Panc1 (cell line): ENCODE results near the gene TNS2. TPM values are rescaled to one million over a fixed set of nuclear protein-coding genes. Genes with fewer than 3 reads are reported as not detected.
A peak's percentile ranks its signal among the peaks of the same experiment; 100 is the strongest.
"Not testable (repeated sequence)": the region's sequence is repeated elsewhere in the genome, so short reads cannot be mapped to it uniquely, and the experiment has no call there.

Experiments used
- ATAC-seq: fragments of 200-7000 bp; cut with Tn5 transposase; 2 replicates; pipeline ENCODE4 v1.9.1; 2020; ENCODE audit warnings: mild to moderate bottlenecking, moderate library complexity
- BruUV-seq: library from RNA; stranded (reverse); fragments of 400-500 nt; replicated peaks from 2 replicates; lab custom pipeline; 2021; lab: Mats Ljungman, UMichigan
- CTCF ChIA-PET: fragments of 300-600 bp; sonication (Branson Sonifier 250); formaldehyde crosslinking; loops from one replicate; lab custom pipeline; 2022; ENCODE audit warnings: antibody characterized with exemption; lab: Charles Lee
- POLR2A ChIA-PET: fragments of 300-600 bp; sonication (Branson Sonifier 250); formaldehyde crosslinking; loops from one replicate; lab custom pipeline; 2022; ENCODE audit warnings: antibody characterized with exemption; lab: Charles Lee
- DNase-seq: peaks from one replicate; pipeline ENCODE4 v3.0.0-alpha.2; 2010; ENCODE audit warnings: low read depth, low spot score
- H3K27ac ChIP-seq: 2 replicates; pipeline ENCODE4 v1.5.1; 2011; ENCODE audit warnings: mild to moderate bottlenecking, low read length, inconsistent platforms
- H3K27me3 ChIP-seq: fragments of 200-500 bp; sonication (Bioruptor generic); 2 replicates; pipeline ENCODE4 v1.6.0; 2014; ENCODE audit warnings: low read length, inconsistent platforms; ENCODE audit not compliant: control insufficient read depth, insufficient read depth
- H3K36me3 ChIP-seq: fragments of 200-500 bp; sonication (Bioruptor generic); 2 replicates; pipeline ENCODE4 v1.5.1; 2014; ENCODE audit warnings: inconsistent platforms, mild to moderate bottlenecking, low read length, moderate library complexity; ENCODE audit not compliant: control insufficient read depth, insufficient read depth
- H3K4me1 ChIP-seq: 2 replicates; pipeline ENCODE4 v1.5.1; 2011; ENCODE audit warnings: inconsistent platforms, mild to moderate bottlenecking, low read length, moderate library complexity; ENCODE audit not compliant: control insufficient read depth, insufficient read depth
- H3K4me3 ChIP-seq, 2 experiments: 2 replicates each; pipeline ENCODE4 v1.5.1; 2011 to 2012; ENCODE audit warnings: low read depth in 2 of 2, low read length in 2 of 2, mild to moderate bottlenecking in 2 of 2, inconsistent platforms in 1 of 2, moderate library complexity in 1 of 2
- H3K9me3 ChIP-seq: fragments of 200-500 bp; sonication (Bioruptor generic); 2 replicates; pipeline ENCODE4 v1.5.1; 2014; ENCODE audit warnings: low read depth, mild to moderate bottlenecking, inconsistent platforms, low read length, moderate library complexity; ENCODE audit not compliant: control insufficient read depth, insufficient read depth
- POLR2AphosphoS5 ChIP-seq: IDR thresholded peaks from 2 replicates; pipeline ENCODE4 v1.6.1; 2012; ENCODE audit warnings: mild to moderate bottlenecking, low read depth, low read length, moderate library complexity
- SIN3A ChIP-seq: IDR thresholded peaks from 2 replicates; pipeline ENCODE4 v1.6.1; 2012; ENCODE audit warnings: low read depth, mild to moderate bottlenecking, low read length, moderate library complexity, borderline replicate concordance; ENCODE audit not compliant: insufficient read depth
- TCF7L2 ChIP-seq: IDR thresholded peaks from 2 replicates; pipeline ENCODE4 v1.6.1; 2011; ENCODE audit warnings: mild to moderate bottlenecking, low read depth, low read length, inconsistent platforms
- in situ Hi-C: cut with HindIII; loops from 2 replicates; pipeline ENCODE4 v1.10.0; 2016; ENCODE audit warnings: low sequenced_read_pairs, low pct_unique_long_range_greater_than_20kb
- intact Hi-C: fragments of 100-400 bp; cut with micrococcal nuclease; formaldehyde crosslinking; loops from one replicate; pipeline ENCODE4 v1.10.0; 2022; ENCODE audit not compliant: unreplicated experiment
- total RNA-seq: library from RNA; stranded (reverse); gene quantifications from one replicate; pipeline ENCODE4 v1.2.1, GENCODE V29; 2021; ENCODE audit not compliant: unreplicated experiment
- TF ChIP-seq, protein P1 (sequence below): fragments of 450-650 bp; IDR thresholded peaks from 2 replicates; pipeline ENCODE4 v1.5.1; 2017; ENCODE audit warnings: mild to moderate bottlenecking
- TF ChIP-seq, protein P2 (sequence below), 2 experiments: IDR thresholded peaks; 2 replicates each; pipeline ENCODE4 v1.6.1; 2011 to 2012; ENCODE audit warnings: low read depth in 2 of 2, control low read depth in 1 of 2, low read length in 1 of 2, mild to moderate bottlenecking in 1 of 2, moderate library complexity in 1 of 2; ENCODE audit not compliant: insufficient read depth in 1 of 2

Gene TNS2
- total RNA-seq, 1 experiment from 2014 or later, result 48.1 TPM

DNA sequence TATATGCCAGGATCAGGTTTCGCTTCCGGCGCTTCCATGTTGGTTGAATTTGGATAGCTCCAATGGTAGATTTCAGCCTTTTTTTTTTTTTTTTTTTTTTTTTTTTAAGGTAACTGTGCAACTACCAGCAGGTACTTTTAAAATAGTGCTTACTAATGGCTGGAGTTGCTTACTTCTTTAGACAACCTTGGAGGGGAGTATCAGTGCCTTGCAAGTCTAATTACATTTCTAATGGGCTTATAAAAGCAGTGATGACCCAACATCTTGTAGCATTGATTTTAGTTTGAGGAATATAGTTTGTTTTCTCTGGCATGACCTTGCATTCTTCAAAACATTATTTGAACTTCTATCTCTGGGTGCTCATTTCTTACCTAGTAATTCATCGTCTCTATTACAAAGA lies 42.5 kb upstream of the TNS2 start:
- peaks cover 40% of the 10 kb centered on the region for H3K4me1 ChIP-seq
- in situ Hi-C loops, result no loop called here
- peak overlapping the region; percentile 91 to 97 for H3K4me3 ChIP-seq
- DNase-seq (no peak), ATAC-seq (no peak)
- no peaks in the 10 kb centered on the region for H3K9me3 ChIP-seq
- H3K36me3 ChIP-seq, result peaks cover 20% of the 10 kb centered on the region
- CTCF ChIA-PET, result interaction anchor here (0.6 to 1.0 kb wide), 2 partner anchors 26 to 51 kb away, joined by 6 to 11 read pairs; no protein-coding TSS in a partner anchor
- H3K27me3 ChIP-seq, result no peaks in the 10 kb centered on the region
- peak overlapping the region; percentile 99 for H3K27ac ChIP-seq
- TF ChIP-seq, protein P1, sequence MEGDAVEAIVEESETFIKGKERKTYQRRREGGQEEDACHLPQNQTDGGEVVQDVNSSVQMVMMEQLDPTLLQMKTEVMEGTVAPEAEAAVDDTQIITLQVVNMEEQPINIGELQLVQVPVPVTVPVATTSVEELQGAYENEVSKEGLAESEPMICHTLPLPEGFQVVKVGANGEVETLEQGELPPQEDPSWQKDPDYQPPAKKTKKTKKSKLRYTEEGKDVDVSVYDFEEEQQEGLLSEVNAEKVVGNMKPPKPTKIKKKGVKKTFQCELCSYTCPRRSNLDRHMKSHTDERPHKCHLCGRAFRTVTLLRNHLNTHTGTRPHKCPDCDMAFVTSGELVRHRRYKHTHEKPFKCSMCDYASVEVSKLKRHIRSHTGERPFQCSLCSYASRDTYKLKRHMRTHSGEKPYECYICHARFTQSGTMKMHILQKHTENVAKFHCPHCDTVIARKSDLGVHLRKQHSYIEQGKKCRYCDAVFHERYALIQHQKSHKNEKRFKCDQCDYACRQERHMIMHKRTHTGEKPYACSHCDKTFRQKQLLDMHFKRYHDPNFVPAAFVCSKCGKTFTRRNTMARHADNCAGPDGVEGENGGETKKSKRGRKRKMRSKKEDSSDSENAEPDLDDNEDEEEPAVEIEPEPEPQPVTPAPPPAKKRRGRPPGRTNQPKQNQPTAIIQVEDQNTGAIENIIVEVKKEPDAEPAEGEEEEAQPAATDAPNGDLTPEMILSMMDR, result no peak
- TF ChIP-seq SIN3A, result no peak
- TF ChIP-seq, protein P2, sequence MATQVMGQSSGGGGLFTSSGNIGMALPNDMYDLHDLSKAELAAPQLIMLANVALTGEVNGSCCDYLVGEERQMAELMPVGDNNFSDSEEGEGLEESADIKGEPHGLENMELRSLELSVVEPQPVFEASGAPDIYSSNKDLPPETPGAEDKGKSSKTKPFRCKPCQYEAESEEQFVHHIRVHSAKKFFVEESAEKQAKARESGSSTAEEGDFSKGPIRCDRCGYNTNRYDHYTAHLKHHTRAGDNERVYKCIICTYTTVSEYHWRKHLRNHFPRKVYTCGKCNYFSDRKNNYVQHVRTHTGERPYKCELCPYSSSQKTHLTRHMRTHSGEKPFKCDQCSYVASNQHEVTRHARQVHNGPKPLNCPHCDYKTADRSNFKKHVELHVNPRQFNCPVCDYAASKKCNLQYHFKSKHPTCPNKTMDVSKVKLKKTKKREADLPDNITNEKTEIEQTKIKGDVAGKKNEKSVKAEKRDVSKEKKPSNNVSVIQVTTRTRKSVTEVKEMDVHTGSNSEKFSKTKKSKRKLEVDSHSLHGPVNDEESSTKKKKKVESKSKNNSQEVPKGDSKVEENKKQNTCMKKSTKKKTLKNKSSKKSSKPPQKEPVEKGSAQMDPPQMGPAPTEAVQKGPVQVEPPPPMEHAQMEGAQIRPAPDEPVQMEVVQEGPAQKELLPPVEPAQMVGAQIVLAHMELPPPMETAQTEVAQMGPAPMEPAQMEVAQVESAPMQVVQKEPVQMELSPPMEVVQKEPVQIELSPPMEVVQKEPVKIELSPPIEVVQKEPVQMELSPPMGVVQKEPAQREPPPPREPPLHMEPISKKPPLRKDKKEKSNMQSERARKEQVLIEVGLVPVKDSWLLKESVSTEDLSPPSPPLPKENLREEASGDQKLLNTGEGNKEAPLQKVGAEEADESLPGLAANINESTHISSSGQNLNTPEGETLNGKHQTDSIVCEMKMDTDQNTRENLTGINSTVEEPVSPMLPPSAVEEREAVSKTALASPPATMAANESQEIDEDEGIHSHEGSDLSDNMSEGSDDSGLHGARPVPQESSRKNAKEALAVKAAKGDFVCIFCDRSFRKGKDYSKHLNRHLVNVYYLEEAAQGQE (IDR thresholded peaks at IDR 0.05; ENCODE audit: insufficient read depth in 1 of 2, low read depth in 2 of 2, low read length in 1 of 2), result 0 out of 4 replicates have a peak, but pooled peaks of 1 of the 2 experiments have one; percentile 12
- intact Hi-C loops, result no loop called here
- no TSS peak for BruUV-seq
- POLR2A ChIA-PET, result interaction anchor here (0.5 kb wide), 1 partner anchor 86 kb away, joined by 3 read pairs; no protein-coding TSS in a partner anchor

DNA sequence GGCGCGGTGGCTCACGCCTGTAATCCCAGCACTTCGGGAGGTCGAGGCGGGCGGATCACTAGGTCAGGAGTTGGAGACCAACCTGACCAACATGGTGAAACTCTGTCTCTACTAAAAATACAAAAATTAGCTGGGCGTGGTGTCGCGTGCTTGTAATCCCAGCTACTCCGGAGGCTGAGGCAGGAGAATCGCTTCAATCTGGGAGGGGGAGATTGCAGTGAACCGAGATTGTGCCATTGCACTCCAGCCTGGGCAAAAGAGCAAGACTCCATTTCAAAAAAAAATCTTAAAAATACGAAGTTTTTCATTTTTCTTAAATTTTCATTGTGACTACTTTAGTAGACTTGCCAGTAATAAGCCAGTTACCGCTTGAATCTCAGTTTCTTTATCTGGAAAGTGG lies 41.1 kb upstream of the TNS2 start:
- POLR2A ChIA-PET, CTCF ChIA-PET, DNase-seq, in situ Hi-C loops, H3K9me3 ChIP-seq, intact Hi-C loops, H3K27me3 ChIP-seq, ATAC-seq, BruUV-seq: not testable (repeated sequence)
- H3K36me3 ChIP-seq, result peaks cover 20% of the 10 kb centered on the region
- H3K4me1 ChIP-seq, result peaks cover 40% of the 10 kb centered on the region
- peak overlapping the region; percentile 99 for H3K27ac ChIP-seq
- peak overlapping the region; percentile 91 to 97 for H3K4me3 ChIP-seq

DNA sequence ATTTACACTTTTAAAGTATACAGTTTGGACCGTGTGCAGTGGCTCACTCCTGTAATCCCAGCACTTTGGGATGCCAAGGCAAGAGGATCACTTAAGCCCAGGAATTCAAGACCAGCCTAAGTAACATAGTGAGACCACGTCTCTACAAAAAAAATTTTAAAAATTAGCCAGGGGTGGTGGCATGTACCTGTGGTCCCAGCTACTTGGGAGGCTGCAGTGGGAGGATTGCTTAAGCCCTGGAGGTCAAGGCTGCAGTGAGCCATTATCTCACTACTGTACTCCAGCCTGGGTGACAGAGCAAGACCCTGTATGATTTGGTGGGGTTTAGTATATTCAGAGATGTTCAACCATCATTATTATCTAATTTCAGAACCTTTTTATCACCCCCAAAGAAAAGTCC lies 38.9 kb upstream of the TNS2 start:
- Histone ChIP-seq H3K27me3 (no peaks in the 10 kb centered on the region), H3K9me3 (no peaks in the 10 kb centered on the region), H3K4me1 (peaks cover 28% of the 10 kb centered on the region), H3K4me3 (no peak overlapping the region), H3K36me3 (peaks cover 23% of the 10 kb centered on the region), H3K27ac (no peak overlapping the region)
- TF ChIP-seq, protein P2 (IDR thresholded peaks at IDR 0.05; ENCODE audit: insufficient read depth in 1 of 2, low read depth in 2 of 2, low read length in 1 of 2), result no peak
- TF ChIP-seq POLR2AphosphoS5, result no peak
- TF ChIP-seq, protein P1, result no peak
- TF ChIP-seq TCF7L2, result no peak
- no peak for TF ChIP-seq SIN3A
- no TSS peak for BruUV-seq
- intact Hi-C loops, result no loop called here
- in situ Hi-C loops, result no loop called here
- CTCF ChIA-PET, result no interaction called here
- DNase-seq, result no peak
- no peak for ATAC-seq
- POLR2A ChIA-PET, result no interaction called here
